HG02571 (cell line): Measurements from ENCODE around the gene CFHR5.
"Not testable (repeated sequence)": the region's sequence is repeated elsewhere in the genome, so short reads cannot be mapped to it uniquely, and the experiment has no call there.

Experiments used
- ATAC-seq: cut with Tn5 transposase; IDR thresholded peaks from one replicate; pipeline ENCODE4 v1.9.1; 2021; ENCODE audit warnings: mild to moderate bottlenecking, moderate library complexity; ENCODE audit not compliant: unreplicated experiment

CFHR5 gene

DNA sequence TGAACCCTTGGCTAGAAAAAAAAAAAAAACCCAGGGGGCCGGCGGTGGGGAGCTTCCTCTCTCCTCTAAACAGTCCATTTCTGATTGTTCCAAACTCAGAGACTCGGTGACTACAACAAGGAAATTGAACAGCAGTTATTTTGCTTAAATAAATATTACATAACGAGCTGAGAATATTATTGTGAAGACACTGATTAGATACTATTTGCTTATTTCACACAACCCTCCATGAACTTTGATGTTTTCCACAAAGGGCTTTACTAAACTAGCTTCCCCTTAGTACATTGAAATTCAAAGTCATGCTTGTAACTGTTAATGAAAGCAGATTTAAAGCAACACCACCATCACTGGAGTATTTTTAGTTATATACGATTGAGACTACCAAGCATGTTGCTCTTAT is at the start of gene CFHR5:
TSS of gene CFHR5 (plus strand) at position 279 of the 400 bp plus-strand sequence. CDS start at position 388, 109 bp downstream.
- ATAC-seq: no peak

DNA sequence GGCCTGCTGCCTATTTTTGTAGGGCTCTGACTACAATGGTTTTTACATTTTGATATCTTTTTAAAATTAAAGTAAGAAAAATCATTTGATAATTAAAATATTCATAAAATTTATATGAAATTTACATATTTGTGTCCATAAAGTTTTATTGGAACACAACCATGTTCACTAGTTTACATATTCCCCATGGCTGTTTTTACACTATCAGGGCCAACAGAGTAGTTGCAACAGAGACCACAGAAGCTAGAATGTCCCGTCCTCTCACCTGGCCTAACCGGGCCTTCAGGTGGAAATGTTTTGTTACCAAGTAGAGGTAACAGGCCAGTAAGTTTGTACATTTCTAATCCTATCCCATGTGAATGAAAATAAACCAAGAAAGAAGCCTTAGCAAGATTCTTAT is 44.5 kb upstream of the CFHR5 start:
- ATAC-seq: not testable (repeated sequence)

DNA sequence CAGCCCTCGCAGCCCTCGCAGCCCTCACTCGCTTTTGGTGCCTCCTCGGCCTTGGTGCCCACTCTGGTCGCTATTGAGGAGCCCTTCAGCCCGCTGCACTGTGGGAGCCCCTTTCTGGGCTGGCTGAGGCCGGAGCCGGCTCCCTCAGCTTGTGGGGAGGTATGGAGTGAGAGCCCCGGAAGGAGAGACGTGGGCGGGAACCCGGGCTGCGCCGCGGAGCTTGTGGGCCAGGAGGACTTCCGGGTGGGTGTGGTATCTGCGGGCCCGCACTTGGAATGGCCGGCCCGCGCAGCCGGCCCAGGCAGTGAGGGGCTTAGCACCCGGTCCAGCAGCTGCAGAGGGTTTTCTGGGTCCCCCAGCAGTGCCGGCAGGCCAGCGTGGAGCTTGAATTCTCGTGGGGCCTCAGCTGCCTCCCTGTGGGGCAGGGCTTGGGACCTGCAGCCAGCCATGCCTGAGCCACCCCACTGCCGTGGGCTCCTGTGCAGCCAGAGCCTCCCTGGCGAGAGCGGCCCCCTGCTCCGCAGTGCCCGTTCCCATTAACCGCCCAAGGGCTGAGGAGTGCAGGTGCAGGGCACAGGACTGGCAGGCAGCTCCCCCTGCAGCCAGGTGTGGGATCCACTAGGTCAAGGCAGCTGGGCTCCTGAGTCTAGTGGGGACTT is 43.7 kb upstream of the CFHR5 start:
- ATAC-seq: no peak

DNA sequence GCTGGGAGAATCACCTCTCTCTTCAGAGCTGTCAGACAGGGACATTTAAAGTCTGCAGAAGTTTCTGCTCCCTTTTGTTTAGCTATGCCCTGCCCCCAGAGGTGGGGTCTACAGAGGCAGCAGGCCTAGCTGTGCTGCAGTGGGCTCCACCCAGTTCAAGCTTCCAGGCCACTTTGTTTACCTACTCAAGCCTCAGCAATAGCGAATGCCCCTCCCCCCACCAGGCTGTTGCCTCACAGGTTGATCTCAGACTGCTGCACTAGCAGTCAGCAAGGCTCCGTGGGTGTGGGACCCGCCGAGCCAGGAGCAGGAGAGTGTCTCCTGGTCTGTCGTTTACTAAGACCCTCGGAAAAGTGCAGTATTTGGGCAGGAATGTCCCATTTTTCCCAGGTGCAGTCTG is 35.9 kb upstream of the CFHR5 start:
- ATAC-seq: not testable (repeated sequence)

DNA sequence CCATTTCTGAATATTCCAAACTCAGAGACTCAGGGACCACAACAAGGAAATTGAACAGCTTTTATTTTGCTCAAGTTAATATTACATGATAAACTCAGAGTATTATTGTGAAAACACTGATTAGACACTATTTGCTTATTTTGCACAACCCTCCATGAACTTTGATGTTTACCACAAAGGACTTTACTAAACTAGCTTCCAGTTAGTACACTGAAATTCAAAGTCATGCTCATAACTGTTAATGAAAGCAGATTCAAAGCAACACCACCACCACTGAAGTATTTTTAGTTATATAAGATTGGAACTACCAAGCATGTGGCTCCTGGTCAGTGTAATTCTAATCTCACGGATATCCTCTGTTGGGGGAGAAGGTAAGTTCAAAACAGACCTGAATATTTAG is 33.8 kb upstream of the CFHR5 start, which contains the start of gene CFHR2:
TSS of gene CFHR2 (plus strand) at position 171 of the 400 bp plus-strand sequence. CDS start at position 314, 143 bp downstream.
- ATAC-seq: not testable (repeated sequence)

DNA sequence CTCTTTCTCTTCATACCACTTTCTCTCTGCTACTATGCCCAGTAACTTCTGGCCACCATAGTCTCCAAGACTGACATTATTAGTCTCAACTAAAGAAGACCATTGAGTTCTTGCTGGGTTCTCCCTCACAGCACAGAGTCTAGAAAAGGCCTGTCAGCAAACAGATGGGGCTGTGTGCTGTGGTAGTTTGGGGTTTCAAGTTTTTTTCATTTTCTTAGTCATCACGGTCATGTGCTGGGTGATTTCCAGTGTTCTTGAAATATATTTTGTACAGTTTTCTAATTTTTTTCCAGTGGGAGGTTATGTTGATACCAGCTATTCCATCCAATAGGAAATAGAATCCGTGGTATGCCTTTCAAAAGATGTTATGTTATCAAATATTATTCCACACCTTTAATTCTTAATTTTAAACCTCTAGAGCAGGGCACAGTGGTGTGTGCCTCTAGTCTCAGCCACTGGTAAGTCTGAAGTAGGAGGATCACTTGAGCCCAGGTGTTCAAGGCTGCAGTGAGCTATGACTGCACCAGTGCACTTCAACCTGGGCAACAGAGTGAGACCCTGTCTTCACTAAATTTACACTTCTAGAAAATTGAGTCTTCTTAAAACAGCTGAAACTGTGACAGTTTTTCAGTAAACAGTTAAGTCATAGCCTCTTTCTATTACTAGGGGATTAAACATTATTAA is 25.5 kb upstream of the CFHR5 start:
- peak; percentile 88 for ATAC-seq

DNA sequence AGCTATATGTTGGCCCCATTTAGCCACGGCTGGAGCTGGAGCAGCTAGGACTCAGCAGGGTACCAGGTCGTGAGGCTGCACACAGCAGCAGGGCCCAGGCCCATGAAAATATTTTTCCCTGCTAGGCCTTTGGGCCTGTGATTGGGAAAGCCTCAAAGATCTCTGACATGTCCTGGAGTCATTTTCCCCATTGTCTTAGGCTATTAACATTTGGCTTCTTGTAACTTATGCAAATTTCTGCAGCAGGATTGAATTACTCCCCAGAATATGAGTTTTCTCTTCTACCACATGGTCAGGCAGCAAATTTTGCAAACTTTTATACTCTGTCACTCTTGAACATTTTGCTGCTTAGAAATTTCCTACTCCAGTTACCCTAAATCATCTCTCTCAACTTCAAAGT is 22.6 kb upstream of the CFHR5 start:
- ATAC-seq: no peak

DNA sequence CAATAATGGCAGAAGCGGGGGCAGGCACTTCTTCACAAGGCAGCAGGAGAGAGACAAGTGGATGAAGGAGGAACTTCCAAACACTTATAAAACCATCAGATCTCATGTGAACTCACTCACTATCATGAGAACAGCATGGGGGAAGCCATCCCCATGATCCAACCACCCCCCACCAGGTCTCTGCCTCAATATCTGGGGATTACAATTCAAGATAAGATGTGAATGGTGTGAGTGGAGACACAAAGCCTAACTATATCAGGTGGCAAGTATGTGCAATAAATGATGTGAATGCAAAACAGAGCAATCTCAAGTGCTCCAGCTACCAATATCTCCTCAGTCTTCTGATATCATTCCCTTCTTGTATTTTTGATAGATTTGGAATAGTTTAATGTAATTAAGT is 21.4 kb upstream of the CFHR5 start:
- no peak for ATAC-seq

DNA sequence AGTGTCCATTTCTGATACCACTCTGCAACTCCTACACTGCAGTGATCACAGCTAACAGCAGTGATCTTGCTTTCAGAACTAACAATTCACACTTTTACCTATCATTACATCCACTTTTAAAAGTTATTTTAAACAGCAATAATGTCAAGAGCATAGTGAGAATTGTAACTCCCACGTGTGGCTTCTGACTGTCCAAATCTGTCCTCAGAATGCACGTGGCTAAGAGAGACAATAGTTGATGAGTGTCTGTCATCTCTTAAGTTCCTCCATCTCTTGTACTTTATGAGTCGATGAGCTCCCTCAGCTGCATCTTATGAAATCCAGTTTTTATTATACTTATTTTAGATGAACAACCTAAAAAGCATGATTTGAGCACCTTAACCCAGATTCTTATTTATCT is 16.5 kb upstream of the CFHR5 start:
- ATAC-seq: peak; percentile 78

DNA sequence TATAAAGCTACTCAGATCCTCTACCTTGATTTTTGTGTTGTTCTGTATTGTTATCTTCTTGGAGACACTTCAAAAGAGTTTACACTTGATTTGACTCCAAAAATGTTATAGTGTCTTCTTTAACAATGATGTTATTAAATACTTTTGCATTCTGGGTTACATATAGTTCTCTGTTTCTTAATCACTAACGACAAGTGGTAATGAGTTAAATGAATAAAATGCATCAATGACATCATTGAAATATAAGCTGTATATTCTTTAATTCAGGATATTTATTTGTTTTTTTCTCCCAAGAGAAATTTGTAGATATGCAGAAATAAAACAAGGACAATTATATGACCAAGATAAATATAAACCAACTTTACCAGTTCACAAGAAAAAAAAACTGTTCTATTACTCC is 7.2 kb upstream of the CFHR5 start:
- ATAC-seq: no peak

DNA sequence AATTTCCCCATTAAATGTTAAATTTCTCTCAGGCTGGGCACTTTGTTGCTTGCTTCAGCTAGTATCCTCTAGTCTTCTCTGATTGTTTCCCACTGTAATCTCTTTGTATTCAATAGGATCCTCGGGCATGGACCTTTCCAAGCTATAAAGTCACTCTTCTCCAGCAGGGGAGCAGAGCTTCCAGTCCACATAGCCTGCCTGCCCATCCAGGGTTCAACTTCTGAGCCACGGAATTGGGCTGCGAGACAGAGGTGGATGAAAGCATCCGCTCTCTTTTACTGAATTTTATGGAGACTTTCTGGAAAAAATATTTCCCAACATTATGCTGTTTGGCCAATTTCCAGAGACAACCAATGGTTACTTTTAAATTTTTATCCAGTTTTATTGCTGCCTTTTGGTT is 1.1 kb upstream of the CFHR5 start:
- no peak for ATAC-seq

DNA sequence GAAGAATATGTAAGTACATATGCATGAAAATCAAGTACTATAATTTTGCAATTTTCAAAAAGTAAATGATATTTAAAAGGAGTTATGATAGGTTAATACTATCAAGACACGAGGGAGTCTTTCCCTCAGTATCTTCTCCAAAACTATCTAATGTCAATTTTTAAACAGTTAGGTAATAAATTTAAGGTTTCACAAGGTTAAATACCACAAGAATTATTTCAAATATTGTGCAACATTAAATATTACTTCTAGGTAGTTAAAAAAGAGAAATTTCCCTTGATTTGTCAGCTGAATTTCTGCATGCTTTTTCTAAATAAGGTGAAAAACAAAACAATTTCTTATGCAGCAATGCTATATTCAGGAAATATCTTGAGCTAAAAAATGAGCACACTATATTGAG is 3.5 kb downstream of the CFHR5 start:
- no peak for ATAC-seq

DNA sequence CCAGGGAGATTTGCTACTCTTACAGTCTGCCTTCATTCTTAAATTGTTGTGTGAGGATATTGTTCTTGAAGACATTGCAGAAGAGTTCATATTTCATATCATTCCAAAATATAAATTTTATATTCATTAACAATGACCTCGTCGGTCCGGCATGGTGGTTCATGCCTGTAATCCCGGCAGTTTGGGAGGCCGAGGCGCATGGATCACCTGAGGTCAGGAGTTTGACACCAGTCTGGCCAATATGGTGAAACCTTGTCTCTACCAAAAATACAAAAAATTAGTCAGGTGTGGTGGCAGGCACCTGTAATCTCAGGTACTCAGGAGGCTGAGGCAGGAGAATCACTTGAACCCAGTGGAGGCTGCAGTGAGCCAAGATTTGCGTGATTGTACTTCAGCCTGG is 4.9 kb downstream of the CFHR5 start:
- not testable (repeated sequence) for ATAC-seq

DNA sequence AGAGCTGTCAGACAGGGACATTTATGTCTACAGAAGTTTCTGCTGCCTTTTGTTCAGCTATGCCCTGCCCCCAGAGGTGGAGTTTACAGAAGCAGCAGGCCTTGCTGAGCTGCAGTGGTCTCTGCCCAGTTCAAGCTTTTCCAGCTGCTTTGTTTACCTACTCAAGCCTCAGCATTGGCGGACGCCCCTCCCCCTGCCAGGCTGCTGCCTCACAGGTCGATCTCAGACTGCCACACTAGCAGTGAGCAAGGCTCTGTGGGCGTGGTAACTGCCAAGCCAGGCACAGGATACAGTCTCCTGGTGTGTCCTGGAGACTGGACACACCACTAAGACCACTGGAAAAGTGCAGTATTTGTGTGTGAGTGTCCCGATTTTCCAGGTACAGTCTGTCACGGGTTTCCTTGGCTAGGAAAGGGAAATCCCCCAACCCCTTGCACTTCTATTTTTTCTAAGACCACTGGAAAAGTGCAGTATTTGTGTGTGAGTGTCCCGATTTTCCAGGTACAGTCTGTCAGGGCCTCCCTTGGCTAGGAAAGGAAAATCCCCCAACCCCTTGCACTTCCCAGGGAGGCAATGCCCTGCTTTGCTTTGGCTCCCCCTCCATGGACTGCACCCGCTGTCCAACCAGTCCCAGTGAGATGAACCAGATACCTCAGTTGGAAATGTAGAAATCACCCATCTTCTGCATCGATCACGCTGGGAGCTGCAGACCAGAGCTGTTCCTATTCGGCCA is 14.7 kb downstream of the CFHR5 start:
- ATAC-seq: not testable (repeated sequence)

DNA sequence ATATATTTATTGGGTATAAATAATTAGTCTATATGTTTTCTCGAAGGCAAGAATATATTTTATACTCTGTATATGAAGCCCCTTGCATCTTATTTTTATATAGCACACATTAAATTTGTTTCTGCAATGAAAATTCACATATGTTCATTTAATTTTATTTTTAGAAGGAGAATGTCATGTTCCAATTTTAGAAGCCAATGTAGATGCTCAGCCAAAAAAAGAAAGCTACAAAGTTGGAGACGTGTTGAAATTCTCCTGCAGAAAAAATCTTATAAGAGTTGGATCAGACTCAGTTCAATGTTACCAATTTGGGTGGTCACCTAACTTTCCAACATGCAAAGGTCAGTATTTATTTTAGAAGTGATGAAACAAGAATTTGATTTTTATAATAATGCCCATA is 16.6 kb downstream of the CFHR5 start:
- ATAC-seq: no peak

DNA sequence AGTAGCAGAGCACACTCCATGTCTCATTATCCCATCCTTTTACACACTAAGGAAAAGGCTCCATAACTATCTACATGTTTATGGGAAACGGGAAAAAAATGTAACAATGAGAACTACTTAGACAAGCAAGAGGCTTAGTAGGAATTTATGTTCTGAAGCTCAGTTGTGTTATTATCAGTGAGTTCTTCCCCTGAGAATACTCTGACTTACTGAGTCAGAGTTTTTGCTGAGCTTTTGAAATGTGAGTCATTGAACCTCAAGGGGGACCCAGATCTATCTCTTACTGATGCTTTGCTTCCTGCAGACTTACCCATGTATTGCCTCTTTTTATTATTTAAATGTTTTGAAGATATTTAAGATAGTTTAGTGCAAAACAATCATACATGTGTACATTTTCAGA is 20.1 kb downstream of the CFHR5 start:
- no peak for ATAC-seq

DNA sequence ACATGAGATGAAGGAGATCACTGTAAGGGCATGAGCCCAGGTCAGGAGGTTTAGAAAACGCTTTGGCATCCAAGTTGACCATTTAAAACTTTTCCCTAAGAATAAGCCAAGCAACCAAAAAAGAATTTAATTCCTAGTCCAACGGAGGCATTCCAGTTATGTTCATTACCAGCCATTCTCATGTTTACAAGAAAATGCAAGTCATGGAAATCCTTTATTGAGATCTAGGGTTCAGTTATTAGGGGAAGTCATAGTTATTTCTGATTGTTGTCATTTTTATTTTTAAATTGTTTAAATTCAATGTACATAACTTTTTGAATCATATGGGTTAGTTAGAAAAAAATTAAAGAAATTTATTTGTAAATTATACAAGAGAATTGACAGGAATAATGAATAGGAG is 24.5 kb downstream of the CFHR5 start:
- ATAC-seq: no peak

DNA sequence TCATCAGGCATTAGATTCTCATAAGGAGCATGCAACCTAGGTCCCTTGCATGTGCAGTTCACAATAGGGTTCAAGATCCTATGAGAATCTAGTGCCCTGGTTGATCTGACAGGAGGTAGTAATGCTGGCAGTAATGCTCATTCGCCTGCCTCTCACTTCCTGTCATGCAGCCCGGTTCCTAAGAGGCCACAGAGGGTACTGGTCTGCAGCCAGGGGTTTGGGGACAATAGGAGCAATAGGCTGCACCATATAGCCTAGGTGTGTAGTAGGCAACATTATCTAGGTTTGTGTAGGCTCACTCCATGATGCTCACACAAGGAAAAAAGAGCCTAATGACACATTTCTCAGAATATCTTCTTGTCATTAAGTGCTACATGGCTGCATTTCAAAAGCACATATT is 25.8 kb downstream of the CFHR5 start:
- no peak for ATAC-seq

DNA sequence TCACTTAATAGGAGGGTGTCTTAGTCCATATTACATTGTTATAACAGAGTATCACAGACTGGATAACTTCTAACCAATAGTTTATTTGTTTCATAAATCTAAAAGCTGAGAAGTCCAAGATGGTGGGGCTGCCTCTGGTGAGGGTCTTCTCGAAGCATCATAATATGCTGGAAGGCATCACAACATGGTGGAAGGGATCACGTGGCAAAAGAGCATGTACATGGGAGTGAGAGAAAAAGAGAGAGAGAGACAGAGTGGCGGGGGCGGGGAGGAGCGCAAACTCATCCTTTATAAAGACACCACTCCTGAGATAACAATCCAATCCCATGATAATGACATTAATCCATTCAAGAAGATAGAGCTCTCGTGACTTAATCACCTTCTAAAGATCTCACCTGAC is 31.5 kb downstream of the CFHR5 start:
- no peak for ATAC-seq

DNA sequence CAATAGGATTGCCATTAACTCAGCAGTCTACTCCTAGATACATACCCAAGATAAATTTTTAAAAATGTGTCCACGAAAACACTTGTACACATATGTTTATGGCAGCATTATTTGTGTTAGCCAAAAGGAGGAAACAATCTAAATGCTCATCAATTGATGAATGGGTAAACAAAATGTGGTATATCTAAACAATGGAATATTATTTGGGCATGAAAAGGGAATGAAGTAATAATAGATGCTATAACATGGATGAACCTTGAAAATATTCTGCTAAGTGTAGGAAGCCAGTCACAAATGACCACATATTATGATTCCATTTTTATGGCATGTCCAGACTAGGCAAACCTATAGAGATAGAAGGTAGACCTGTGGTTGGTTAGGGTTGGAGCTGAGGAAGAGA is 34.3 kb downstream of the CFHR5 start:
- no peak for ATAC-seq

DNA sequence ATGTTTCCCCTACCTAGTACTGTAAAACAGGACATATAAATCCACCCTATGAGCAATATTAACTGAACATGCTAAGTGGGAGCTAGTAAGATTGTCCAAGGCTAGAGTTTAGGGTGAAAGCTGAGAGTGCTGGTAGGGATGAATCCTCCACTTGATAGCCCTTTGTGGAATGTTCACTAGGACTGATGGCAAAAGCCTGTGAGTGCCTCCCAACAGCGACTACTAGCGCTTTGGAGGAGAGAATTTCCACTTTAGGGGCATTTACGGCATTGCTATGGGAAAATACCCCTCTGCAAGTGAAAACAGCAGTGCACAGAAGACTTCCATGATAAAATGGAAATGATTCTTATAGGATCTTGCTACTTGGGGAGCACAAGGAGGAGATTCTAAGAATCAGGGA is 35.9 kb downstream of the CFHR5 start:
- no peak for ATAC-seq

DNA sequence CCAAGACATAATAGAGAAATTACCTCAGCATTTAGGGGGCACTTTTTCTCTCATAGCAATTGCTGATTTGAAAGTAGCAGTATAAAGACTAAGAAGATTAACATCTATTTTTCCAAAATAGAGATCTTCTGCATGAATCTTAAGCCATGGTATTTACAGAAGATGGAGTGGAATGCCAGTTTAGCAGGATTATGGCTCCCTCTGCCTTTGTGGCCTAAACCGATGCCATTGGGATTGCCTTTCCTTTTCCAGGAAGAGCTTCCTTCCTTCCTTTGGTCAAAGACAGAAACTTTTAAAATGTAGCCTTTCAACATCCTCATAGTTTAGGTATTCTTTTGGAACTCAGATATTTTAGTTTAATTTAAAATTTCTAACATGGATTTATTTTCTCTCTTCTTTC is 39.4 kb downstream of the CFHR5 start:
- no peak for ATAC-seq
